Cardiac ventricle fibroblast (primary cell): ENCODE data around the gene ETDA. TPM values are rescaled to one million over a fixed set of nuclear protein-coding genes. Genes with fewer than 3 reads are reported as not detected.

Experiments used
- total RNA-seq: library from RNA; depleted of rRNA; stranded (reverse); fragments of >200 nt; gene quantifications from 2 replicates; pipeline ENCODE4 v1.2.3, GENCODE V29; 2015

ETDA gene
- total RNA-seq = not detected in 2 replicates

DNA sequence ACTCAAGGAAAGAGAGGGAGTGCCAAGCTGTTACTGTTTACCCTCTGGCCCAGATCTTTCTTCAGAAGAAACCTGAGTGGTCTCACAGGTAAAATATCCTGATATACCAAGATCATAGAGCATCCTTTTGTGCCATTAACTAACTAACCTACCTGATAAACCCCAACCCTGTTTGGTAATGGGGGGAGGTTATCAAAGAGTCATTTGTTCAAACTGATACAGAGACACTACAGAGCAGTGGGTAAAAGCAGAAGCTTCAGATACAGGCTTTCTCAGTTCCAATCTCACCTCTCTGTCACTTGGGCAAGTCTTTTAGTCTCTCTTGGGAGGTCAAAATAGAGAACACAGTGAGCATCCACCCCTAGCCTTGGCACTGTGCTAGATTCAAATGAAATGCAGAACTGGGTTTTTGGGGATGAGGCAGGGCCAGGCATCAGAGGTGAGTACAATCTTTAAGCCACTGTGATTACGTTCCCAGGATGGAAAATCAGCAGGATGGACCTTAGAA lies at the start of gene ETDA:
TSS of gene ETDA (plus strand) at position 51 of the 508 bp plus-strand sequence. CDS start 1,216 bp downstream, outside the sequence.

Other genes starting within 250 kb of the ETDA start
- gene RTL8B, start 229.5 kb upstream of the ETDA start, total RNA-seq = 6.2 and 11.0 TPM in 2 replicates
- gene RTL8C, start 219.7 kb upstream of the ETDA start, total RNA-seq = 119 and 146 TPM in 2 replicates
- gene RTL8A, start 199.9 kb upstream of the ETDA start, total RNA-seq = 17.2 and 22.6 TPM in 2 replicates
- gene SMIM10L2B, start 153.3 kb upstream of the ETDA start, total RNA-seq = 1.3 and 1.4 TPM in 2 replicates
- not detected in 2 replicates for gene ETDB, start 131.5 kb upstream of the ETDA start, total RNA-seq
- gene CT55, start 80.7 kb upstream of the ETDA start, total RNA-seq = not detected in 2 replicates
- gene ETDC, start 57.4 kb downstream of the ETDA start, total RNA-seq = not detected in 2 replicates
- 3.2 and 3.8 TPM in 2 replicates for gene ZNF75D, start 92.0 kb downstream of the ETDA start, total RNA-seq
- 6.7 and 9.0 TPM in 2 replicates for gene ZNF449, start 92.7 kb downstream of the ETDA start, total RNA-seq
- gene SMIM10L2A, start 169.9 kb downstream of the ETDA start, total RNA-seq = 0.54 and 0.75 TPM in 2 replicates